Measurements from ENCODE around the gene GTPBP4. TPM values are rescaled to one million over a fixed set of nuclear protein-coding genes. Genes with fewer than 3 reads are reported as not detected.
A peak's percentile ranks its signal among the peaks of the same experiment; 100 is the strongest.

Gene GTPBP4
- total and polyA plus RNA-seq, 2 of the 13 experiments (the other 11 are each of a cell fraction or from before 2014, with no cell fraction given), result 24.1 to 85.5 TPM

DNA sequence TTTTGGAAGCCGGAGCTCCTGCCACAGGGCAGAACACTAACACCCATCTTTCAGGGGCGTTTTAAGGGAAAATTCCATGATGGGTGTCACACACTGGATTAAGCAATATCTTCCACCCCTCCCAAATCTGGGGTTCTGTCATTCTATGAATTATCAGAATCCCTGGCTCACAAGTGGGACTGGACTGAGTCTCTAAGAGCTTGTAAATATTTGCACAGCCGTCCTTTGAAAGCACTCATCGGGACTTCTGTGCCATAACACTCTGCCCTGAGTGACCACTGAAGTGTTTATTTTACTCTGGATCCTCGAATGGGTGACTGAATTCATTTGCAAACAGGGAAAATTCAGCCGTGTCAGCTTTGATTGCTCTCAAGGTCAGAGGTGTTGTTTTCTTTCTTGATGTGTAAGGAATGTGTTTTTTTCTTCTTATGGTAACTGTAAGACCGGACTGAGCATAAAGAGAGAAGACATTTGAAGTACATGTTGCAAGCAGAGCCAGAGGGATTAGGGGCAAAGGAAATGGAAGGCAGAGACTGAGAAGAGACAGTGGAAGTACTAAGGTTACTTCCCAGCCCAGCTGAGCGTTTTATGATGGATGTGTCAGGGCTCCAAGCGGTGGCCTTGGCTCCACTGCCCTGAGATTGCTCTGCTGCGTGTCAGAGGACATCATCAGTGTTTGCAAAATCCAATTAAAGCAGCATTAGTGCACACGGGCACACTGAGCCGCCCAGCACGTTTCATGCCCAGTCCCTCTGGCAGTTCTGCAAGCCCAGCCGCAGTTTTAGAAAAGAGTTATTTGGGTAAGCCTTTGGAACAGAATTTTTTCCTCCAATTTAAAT, 17.7 kb upstream of the GTPBP4 start (continued):
- TF ChIP-seq, protein P1, sequence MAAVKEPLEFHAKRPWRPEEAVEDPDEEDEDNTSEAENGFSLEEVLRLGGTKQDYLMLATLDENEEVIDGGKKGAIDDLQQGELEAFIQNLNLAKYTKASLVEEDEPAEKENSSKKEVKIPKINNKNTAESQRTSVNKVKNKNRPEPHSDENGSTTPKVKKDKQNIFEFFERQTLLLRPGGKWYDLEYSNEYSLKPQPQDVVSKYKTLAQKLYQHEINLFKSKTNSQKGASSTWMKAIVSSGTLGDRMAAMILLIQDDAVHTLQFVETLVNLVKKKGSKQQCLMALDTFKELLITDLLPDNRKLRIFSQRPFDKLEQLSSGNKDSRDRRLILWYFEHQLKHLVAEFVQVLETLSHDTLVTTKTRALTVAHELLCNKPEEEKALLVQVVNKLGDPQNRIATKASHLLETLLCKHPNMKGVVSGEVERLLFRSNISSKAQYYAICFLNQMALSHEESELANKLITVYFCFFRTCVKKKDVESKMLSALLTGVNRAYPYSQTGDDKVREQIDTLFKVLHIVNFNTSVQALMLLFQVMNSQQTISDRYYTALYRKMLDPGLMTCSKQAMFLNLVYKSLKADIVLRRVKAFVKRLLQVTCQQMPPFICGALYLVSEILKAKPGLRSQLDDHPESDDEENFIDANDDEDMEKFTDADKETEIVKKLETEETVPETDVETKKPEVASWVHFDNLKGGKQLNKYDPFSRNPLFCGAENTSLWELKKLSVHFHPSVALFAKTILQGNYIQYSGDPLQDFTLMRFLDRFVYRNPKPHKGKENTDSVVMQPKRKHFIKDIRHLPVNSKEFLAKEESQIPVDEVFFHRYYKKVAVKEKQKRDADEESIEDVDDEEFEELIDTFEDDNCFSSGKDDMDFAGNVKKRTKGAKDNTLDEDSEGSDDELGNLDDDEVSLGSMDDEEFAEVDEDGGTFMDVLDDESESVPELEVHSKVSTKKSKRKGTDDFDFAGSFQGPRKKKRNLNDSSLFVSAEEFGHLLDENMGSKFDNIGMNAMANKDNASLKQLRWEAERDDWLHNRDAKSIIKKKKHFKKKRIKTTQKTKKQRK (IDR thresholded peaks at IDR 0.05; ENCODE audit: low read length), result no peak
- 0 out of 2 replicates have a peak, but pooled peaks have one; percentile 74 for TF ChIP-seq HMG20B (CRISPR knock-in tag; conservative IDR thresholded peaks at IDR 0.05)
- TF ChIP-seq, protein P2, sequence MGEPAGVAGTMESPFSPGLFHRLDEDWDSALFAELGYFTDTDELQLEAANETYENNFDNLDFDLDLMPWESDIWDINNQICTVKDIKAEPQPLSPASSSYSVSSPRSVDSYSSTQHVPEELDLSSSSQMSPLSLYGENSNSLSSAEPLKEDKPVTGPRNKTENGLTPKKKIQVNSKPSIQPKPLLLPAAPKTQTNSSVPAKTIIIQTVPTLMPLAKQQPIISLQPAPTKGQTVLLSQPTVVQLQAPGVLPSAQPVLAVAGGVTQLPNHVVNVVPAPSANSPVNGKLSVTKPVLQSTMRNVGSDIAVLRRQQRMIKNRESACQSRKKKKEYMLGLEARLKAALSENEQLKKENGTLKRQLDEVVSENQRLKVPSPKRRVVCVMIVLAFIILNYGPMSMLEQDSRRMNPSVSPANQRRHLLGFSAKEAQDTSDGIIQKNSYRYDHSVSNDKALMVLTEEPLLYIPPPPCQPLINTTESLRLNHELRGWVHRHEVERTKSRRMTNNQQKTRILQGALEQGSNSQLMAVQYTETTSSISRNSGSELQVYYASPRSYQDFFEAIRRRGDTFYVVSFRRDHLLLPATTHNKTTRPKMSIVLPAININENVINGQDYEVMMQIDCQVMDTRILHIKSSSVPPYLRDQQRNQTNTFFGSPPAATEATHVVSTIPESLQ (CRISPR knock-in tag; conservative IDR thresholded peaks at IDR 0.05), result no peak
- TF ChIP-seq, protein P3, sequence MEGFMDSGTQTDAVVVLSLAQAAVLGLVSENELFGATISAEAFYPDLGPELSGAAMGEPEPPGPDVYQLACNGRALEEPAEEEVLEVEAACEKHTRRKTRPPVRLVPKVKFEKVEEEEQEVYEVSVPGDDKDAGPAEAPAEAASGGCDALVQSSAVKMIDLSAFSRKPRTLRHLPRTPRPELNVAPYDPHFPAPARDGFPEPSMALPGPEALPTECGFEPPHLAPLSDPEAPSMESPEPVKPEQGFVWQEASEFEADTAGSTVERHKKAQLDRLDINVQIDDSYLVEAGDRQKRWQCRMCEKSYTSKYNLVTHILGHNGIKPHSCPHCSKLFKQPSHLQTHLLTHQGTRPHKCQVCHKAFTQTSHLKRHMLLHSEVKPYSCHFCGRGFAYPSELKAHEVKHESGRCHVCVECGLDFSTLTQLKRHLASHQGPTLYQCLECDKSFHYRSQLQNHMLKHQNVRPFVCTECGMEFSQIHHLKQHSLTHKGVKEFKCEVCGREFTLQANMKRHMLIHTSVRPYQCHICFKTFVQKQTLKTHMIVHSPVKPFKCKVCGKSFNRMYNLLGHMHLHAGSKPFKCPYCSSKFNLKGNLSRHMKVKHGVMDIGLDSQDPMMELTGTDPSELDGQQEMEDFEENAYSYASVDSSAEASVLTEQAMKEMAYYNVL (CRISPR knock-in tag; IDR thresholded peaks at IDR 0.05; ENCODE audit: borderline replicate concordance), result peak; percentile 64; the same call in 1 of the 2 replicates
- TF ChIP-seq SOX6 (IDR thresholded peaks at IDR 0.05), result no peak
- TF ChIP-seq SOX6 (CRISPR knock-in tag; IDR thresholded peaks at IDR 0.05), result peak; percentile 74; the same call in 1 of the 2 replicates
- no peak for TF ChIP-seq CAMTA2 (CRISPR knock-in tag; IDR thresholded peaks at IDR 0.05; ENCODE audit: borderline replicate concordance)
- TF ChIP-seq ZNF225 (CRISPR knock-in tag; IDR thresholded peaks at IDR 0.05), result no peak
- no peak for TF ChIP-seq ZNF121 (CRISPR knock-in tag; IDR thresholded peaks at IDR 0.05)
- peak; percentile 68; the same call in 1 of the 2 replicates for TF ChIP-seq FOXO1 (CRISPR knock-in tag; IDR thresholded peaks at IDR 0.05)
- TF ChIP-seq MED1 (CRISPR knock-in tag; IDR thresholded peaks at IDR 0.05), result peak; percentile 59
- TF ChIP-seq, protein P4, sequence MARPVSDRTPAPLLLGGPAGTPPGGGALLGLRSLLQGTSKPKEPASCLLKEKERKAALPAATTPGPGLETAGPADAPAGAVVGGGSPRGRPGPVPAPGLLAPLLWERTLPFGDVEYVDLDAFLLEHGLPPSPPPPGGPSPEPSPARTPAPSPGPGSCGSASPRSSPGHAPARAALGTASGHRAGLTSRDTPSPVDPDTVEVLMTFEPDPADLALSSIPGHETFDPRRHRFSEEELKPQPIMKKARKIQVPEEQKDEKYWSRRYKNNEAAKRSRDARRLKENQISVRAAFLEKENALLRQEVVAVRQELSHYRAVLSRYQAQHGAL (CRISPR knock-in tag; IDR thresholded peaks at IDR 0.05; ENCODE audit: not compliant biosample characterization), result no peak
- 0 out of 2 replicates have a peak, but pooled peaks have one; percentile 17 for TF ChIP-seq TARDBP (CRISPR knock-in tag; IDR thresholded peaks at IDR 0.05)
- TF ChIP-seq RARA (CRISPR knock-in tag; IDR thresholded peaks at IDR 0.05), result peak; percentile 90
- TF ChIP-seq TSC22D2 (CRISPR knock-in tag; IDR thresholded peaks at IDR 0.05; ENCODE audit: borderline replicate concordance), result no peak
- no peak; the same call in 1 of the 2 replicates for TF ChIP-seq ZNF605 (CRISPR knock-in tag; IDR thresholded peaks at IDR 0.05)
- TF ChIP-seq SKI (IDR thresholded peaks at IDR 0.05; ENCODE audit: partially characterized antibody), result peak; percentile 88
- no peak for TF ChIP-seq TOPORS (CRISPR knock-in tag; IDR thresholded peaks at IDR 0.05)
- TF ChIP-seq, protein P5, sequence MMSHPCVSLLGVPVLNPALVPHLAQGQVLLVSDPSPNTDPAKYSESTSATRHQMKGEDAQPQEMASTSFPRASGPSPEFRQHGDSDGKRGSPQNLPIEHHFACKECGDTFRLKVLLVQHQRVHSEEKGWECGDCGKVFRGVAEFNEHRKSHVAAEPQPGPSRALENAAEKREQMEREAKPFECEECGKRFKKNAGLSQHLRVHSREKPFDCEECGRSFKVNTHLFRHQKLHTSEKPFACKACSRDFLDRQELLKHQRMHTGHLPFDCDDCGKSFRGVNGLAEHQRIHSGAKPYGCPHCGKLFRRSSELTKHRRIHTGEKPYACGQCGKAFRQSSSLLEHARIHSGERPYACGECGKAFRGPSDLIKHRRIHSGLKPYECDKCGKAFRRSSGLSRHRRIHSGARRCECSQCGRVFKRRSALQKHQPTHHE (CRISPR knock-in tag; IDR thresholded peaks at IDR 0.05; ENCODE audit: borderline replicate concordance), result no peak
- no peak for TF ChIP-seq ZNF343 (CRISPR knock-in tag; IDR thresholded peaks at IDR 0.05)

All from HepG2 (cell line).